Measurements from ENCODE around the gene TRAP1. TPM values are rescaled to one million over a fixed set of nuclear protein-coding genes. Genes with fewer than 3 reads are reported as not detected.
A peak's percentile ranks its signal among the peaks of the same experiment; 100 is the strongest.

The TRAP1 gene
- total RNA-seq, 1 experiment from 2014 or later: 232 TPM

- CTCF ChIA-PET: interaction anchor here (0.6 to 1.3 kb wide), 2 partner anchors 18 to 923 kb away, joined by 3 read pairs; no protein-coding TSS in a partner anchor
- TF ChIP-seq CTCF (IDR thresholded peaks at IDR 0.05; ENCODE audit: unreplicated experiment): no peak
- peak overlapping the region; percentile 0 for H3K27ac Mint-ChIP-seq (ENCODE audit: unreplicated experiment)
Measured at GRCh38 chr16:3713587-3714242, 3.6 kb downstream of the TRAP1 start.

GRCh38 chr16:3712861-3713372, 4.4 kb downstream of the TRAP1 start:
- DNase-seq: no peak
- H3K9me3 Mint-ChIP-seq (ENCODE audit: low read depth, unreplicated experiment): no peaks in the 10 kb centered on the region
- no peak overlapping the region for H3K4me3 Mint-ChIP-seq (ENCODE audit: low read depth, unreplicated experiment)
- CTCF ChIA-PET: interaction anchor here (0.6 kb wide), 1 partner anchor 924 kb away, joined by 3 read pairs; no protein-coding TSS in a partner anchor
- intact Hi-C loops (cut with micrococcal nuclease; ENCODE audit: unreplicated experiment): no loop called here
- H3K4me1 Mint-ChIP-seq (ENCODE audit: low read depth, unreplicated experiment): peaks cover 32% of the 10 kb centered on the region
- H3K27me3 Mint-ChIP-seq (ENCODE audit: unreplicated experiment): no peaks in the 10 kb centered on the region
- H3K36me3 Mint-ChIP-seq (ENCODE audit: insufficient read depth, unreplicated experiment): peaks cover 69% of the 10 kb centered on the region
- peak overlapping the region; percentile 0 for H3K27ac Mint-ChIP-seq (ENCODE audit: unreplicated experiment)
- TF ChIP-seq CTCF (IDR thresholded peaks at IDR 0.05; ENCODE audit: unreplicated experiment): no peak
- no TSS peak for BruUV-seq (replicated peaks)

More at GRCh38 chr16:3713587-3714242, 3.6 kb downstream of the TRAP1 start:
- Mint-ChIP-seq H3K36me3 (ENCODE audit: insufficient read depth, unreplicated experiment) (peaks cover 68% of the 10 kb centered on the region), H3K9me3 (ENCODE audit: low read depth, unreplicated experiment) (no peaks in the 10 kb centered on the region), H3K4me1 (ENCODE audit: low read depth, unreplicated experiment) (peaks cover 40% of the 10 kb centered on the region), H3K27me3 (ENCODE audit: unreplicated experiment) (no peaks in the 10 kb centered on the region), H3K4me3 (ENCODE audit: low read depth, unreplicated experiment) (no peak overlapping the region)
- intact Hi-C loops (cut with micrococcal nuclease; ENCODE audit: unreplicated experiment): no loop called here
- no TSS peak for BruUV-seq (replicated peaks)
- no peak for DNase-seq

- TF ChIP-seq CTCF (IDR thresholded peaks at IDR 0.05; ENCODE audit: unreplicated experiment): no peak
- CTCF ChIA-PET: interaction anchor here (0.7 kb wide), 1 partner anchor 128 kb away, joined by 4 read pairs; no protein-coding TSS in a partner anchor
- peaks cover 40% of the 10 kb centered on the region for H3K36me3 Mint-ChIP-seq (ENCODE audit: insufficient read depth, unreplicated experiment)
Measured at GRCh38 chr16:3706253-3707012, 10.9 kb downstream of the TRAP1 start.

GRCh38 chr16:3702082-3702481, 15.2 kb downstream of the TRAP1 start:
- intact Hi-C loops (cut with micrococcal nuclease; ENCODE audit: unreplicated experiment): no loop called here
- no peak overlapping the region for H3K4me3 Mint-ChIP-seq (ENCODE audit: low read depth, unreplicated experiment)
- no peak overlapping the region for H3K27ac Mint-ChIP-seq (ENCODE audit: unreplicated experiment)
- DNase-seq: no peak
- CTCF ChIA-PET: no interaction called here
- H3K27me3 Mint-ChIP-seq (ENCODE audit: unreplicated experiment): no peaks in the 10 kb centered on the region
- no TSS peak for BruUV-seq (replicated peaks)
- no peaks in the 10 kb centered on the region for H3K9me3 Mint-ChIP-seq (ENCODE audit: low read depth, unreplicated experiment)
- H3K36me3 Mint-ChIP-seq (ENCODE audit: insufficient read depth, unreplicated experiment): peaks cover 28% of the 10 kb centered on the region
- TF ChIP-seq CTCF (IDR thresholded peaks at IDR 0.05; ENCODE audit: unreplicated experiment): no peak
- no peaks in the 10 kb centered on the region for H3K4me1 Mint-ChIP-seq (ENCODE audit: low read depth, unreplicated experiment)

More at GRCh38 chr16:3706253-3707012, 10.9 kb downstream of the TRAP1 start:
- Mint-ChIP-seq H3K27me3 (ENCODE audit: unreplicated experiment) (no peaks in the 10 kb centered on the region), H3K27ac (ENCODE audit: unreplicated experiment) (no peak overlapping the region), H3K9me3 (ENCODE audit: low read depth, unreplicated experiment) (no peaks in the 10 kb centered on the region), H3K4me3 (ENCODE audit: low read depth, unreplicated experiment) (no peak overlapping the region), H3K4me1 (ENCODE audit: low read depth, unreplicated experiment) (no peaks in the 10 kb centered on the region)
- intact Hi-C loops (cut with micrococcal nuclease; ENCODE audit: unreplicated experiment): no loop called here
- no TSS peak for BruUV-seq (replicated peaks)
- no peak for DNase-seq

Measured in Calu3 (cell line).